NCI-H2196 treated with DMSO at 0.1 percent for 48 hours (cell line): ENCODE results near the gene ERC2.
"Not testable (repeated sequence)": the region's sequence is repeated elsewhere in the genome, so short reads cannot be mapped to it uniquely, and the experiment has no call there.

Source experiments
- DNase-seq: peaks from one replicate; lab custom pipeline; 2025; ENCODE audit not compliant: unreplicated experiment; lab: John Stamatoyannopoulos, UW

Gene ERC2

GRCh38 chr3:56318891-56319290 lies 149.4 kb downstream of the ERC2 start:
- DNase-seq, result no peak

GRCh38 chr3:56316944-56317343 lies 151.3 kb downstream of the ERC2 start:
- DNase-seq, result no peak

- DNase-seq, result no peak
These were observed 153.4 kb downstream of the ERC2 start for GRCh38 chr3:56314842-56315241.

- DNase-seq, result no peak
These were observed 158.8 kb downstream of the ERC2 start for GRCh38 chr3:56309465-56309864.

- DNase-seq, result no peak
These were observed 159.8 kb downstream of the ERC2 start for GRCh38 chr3:56308471-56308870.

GRCh38 chr3:56304069-56304468 lies 164.2 kb downstream of the ERC2 start:
- no peak for DNase-seq

- DNase-seq, result no peak
These were observed 164.8 kb downstream of the ERC2 start for GRCh38 chr3:56303487-56303886.

GRCh38 chr3:56302417-56302816 lies 165.8 kb downstream of the ERC2 start:
- no peak for DNase-seq

- DNase-seq, result no peak
These were observed 170.9 kb downstream of the ERC2 start for GRCh38 chr3:56297281-56297840.

- DNase-seq, result no peak
These were observed 171.9 kb downstream of the ERC2 start for GRCh38 chr3:56296361-56296760.

GRCh38 chr3:56295161-56295560 lies 173.1 kb downstream of the ERC2 start:
- no peak for DNase-seq

GRCh38 chr3:56294286-56294685 lies 174.0 kb downstream of the ERC2 start:
- no peak for DNase-seq

- no peak for DNase-seq
These were observed 176.3 kb downstream of the ERC2 start for GRCh38 chr3:56291953-56292352.

GRCh38 chr3:56291244-56291680 lies 177.0 kb downstream of the ERC2 start:
- no peak for DNase-seq

GRCh38 chr3:56290374-56290773 lies 177.9 kb downstream of the ERC2 start:
- DNase-seq, result no peak

- no peak for DNase-seq
These were observed 180.0 kb downstream of the ERC2 start for GRCh38 chr3:56288258-56288657.

- DNase-seq, result no peak
These were observed 185.9 kb downstream of the ERC2 start for GRCh38 chr3:56282341-56282740.

GRCh38 chr3:56277236-56277635 lies 191.0 kb downstream of the ERC2 start:
- no peak for DNase-seq

GRCh38 chr3:56275120-56275519 lies 193.1 kb downstream of the ERC2 start:
- no peak for DNase-seq

- DNase-seq, result no peak
These were observed 198.3 kb downstream of the ERC2 start for GRCh38 chr3:56269755-56270535.

GRCh38 chr3:56268616-56269383 lies 199.5 kb downstream of the ERC2 start:
- DNase-seq, result no peak

GRCh38 chr3:56261852-56262251 lies 206.4 kb downstream of the ERC2 start:
- DNase-seq, result not testable (repeated sequence)
